ENCODE results near the gene RANBP3.
A peak's percentile ranks its signal among the peaks of the same experiment; 100 is the strongest.

RANBP3 gene

DNA sequence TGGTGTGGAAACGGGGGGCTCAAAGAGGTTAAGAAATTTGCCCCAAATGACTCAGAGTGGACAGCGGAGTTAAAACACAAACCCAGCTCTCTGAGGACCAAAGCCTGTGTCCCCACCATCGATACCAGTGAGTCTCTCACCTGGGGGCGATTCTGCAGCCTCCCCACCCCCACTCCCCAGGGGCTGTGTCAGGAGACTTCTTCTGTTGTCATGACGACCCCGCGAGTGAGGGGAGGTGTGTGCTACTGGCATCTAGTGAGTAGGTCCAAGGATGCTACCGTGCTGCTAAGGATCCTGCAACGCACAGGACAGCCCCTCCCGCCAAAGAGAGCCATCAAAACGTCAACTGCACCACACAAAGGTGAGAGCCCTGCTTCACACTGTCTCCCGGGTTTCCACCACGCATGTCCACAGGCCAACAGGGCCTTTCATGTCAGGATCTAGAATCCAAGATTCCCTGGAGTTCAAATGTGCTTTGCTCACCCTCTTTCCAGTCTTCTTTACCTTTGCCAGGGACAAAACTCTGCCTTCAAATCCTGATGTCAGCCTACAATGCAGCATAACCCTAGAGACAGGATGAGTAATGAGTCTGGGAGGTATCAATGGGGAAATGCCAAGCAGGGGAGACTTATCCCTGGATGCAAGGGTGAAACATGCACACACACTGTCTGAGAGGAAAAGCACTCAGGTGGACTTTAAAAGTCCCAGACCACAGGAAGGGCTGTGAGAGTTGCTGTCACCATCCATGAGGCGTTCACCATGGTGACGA is 3.9 kb downstream of the RANBP3 start:
- Histone ChIP-seq H3K4me3 (ENCODE audit: extremely low read depth, insufficient read depth, low read length, poor library complexity, severe bottlenecking) (no peak overlapping the region), H3K9me3 (ENCODE audit: control insufficient read depth, low read length) (no peaks in the 10 kb centered on the region), H3K4me1 (ENCODE audit: control insufficient read depth, insufficient read depth, low read length, poor library complexity, severe bottlenecking) (peaks cover 8% of the 10 kb centered on the region), H3K27ac (ENCODE audit: low read depth, low read length, severe bottlenecking) (no peak overlapping the region), H3K36me3 (ENCODE audit: control insufficient read depth, insufficient read depth, low read length) (peaks cover 52% of the 10 kb centered on the region)
- 92 to 97% methylated on average over 10 to 11 of the region's 15 CpGs for WGBS, 2 experiments (ENCODE audit: insufficient coverage in 2 of 2)

DNA sequence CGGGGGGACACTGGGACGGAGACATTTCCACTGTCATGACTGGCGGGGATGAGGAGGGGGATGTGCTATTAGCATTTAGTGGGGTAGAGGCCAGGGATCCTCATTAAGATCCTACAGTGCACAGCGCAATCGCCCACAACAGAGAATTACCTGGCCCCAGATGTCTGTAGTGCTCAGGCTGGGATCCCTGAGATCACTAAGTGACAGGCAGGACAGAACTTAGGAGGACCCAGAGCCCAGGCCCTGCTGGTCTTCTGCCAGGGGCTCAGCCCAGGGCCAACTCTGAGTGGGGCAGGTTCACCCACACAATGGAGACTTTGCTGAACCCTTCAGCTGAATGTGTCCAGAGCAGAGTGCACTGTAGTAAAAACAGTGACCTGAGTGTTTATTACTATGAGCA is 4.6 kb downstream of the RANBP3 start:
- no peak overlapping the region for H3K4me3 ChIP-seq (ENCODE audit: extremely low read depth, insufficient read depth, low read length, poor library complexity, severe bottlenecking)
- peaks cover 52% of the 10 kb centered on the region for H3K36me3 ChIP-seq (ENCODE audit: control insufficient read depth, insufficient read depth, low read length)
- no peaks in the 10 kb centered on the region for H3K9me3 ChIP-seq (ENCODE audit: control insufficient read depth, low read length)
- no peak overlapping the region for H3K27ac ChIP-seq (ENCODE audit: low read depth, low read length, severe bottlenecking)
- H3K4me1 ChIP-seq (ENCODE audit: control insufficient read depth, insufficient read depth, low read length, poor library complexity, severe bottlenecking) = peaks cover 9% of the 10 kb centered on the region
- WGBS, 2 experiments (ENCODE audit: insufficient coverage in 2 of 2) = 98% methylated on average over 5 of the region's 5 CpGs; no CpG with 5 or more reads in 1 of the 2 experiments

DNA sequence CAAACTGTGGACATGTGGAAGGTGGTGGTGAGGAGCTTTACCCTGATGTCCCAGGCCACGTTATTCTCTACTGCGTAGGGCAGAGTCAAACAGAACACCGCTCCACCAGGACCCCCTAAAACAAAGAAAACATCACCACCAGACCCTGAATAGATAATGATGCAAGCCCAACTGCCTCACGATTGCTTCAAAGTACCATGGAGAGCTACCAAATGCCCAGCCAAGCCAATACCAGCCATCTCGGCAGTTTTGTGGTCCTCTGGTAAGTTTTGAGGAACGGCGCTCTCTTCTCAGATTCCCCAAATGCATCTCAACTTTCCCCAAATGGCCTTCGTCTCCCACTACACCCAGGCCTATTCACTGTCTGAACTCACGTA is 5.6 kb downstream of the RANBP3 start:
- Histone ChIP-seq H3K4me1 (ENCODE audit: control insufficient read depth, insufficient read depth, low read length, poor library complexity, severe bottlenecking) (peaks cover 18% of the 10 kb centered on the region), H3K27ac (ENCODE audit: low read depth, low read length, severe bottlenecking) (no peak overlapping the region), H3K9me3 (ENCODE audit: control insufficient read depth, low read length) (no peaks in the 10 kb centered on the region), H3K36me3 (ENCODE audit: control insufficient read depth, insufficient read depth, low read length) (peaks cover 57% of the 10 kb centered on the region), H3K4me3 (ENCODE audit: extremely low read depth, insufficient read depth, low read length, poor library complexity, severe bottlenecking) (no peak overlapping the region)
- WGBS, 2 experiments (ENCODE audit: insufficient coverage in 2 of 2) = 92 to 94% methylated on average over 4 to 7 of the region's 9 CpGs

DNA sequence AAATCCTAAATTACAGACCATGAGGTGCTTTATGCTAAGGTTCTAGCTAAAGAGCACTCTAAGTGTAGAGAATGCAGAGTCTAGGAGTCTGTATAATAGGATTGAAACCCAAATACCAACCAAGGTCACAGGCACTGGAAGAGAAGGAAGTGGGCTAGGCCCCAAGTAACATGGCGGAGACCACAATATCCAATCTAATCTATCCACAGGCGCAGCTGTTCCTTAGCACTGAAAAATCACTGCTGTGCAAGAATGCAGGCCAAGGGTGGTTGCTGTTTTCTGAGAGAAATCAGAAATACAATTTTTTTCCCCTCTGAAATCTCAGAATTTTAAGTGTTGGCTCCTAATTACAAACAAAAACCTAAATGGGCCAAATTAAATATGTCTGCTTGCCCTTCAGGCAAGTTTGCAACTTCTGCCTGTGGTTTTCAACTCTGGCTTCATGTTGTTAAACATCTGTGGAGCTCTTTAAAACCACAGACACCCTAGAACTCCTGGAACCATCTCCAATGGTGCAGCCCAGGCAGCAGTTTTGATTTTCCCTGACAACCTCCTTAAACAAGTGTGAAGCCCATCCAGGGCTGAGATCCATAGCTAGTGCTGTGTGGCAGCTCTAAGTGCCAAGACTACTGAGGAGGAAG is 6.1 kb downstream of the RANBP3 start:
- H3K9me3 ChIP-seq (ENCODE audit: control insufficient read depth, low read length) = no peaks in the 10 kb centered on the region
- H3K36me3 ChIP-seq (ENCODE audit: control insufficient read depth, insufficient read depth, low read length) = peaks cover 62% of the 10 kb centered on the region
- no peak overlapping the region for H3K27ac ChIP-seq (ENCODE audit: low read depth, low read length, severe bottlenecking)
- 90% methylated on average over 2 of the region's 2 CpGs; no CpG with 5 or more reads in 1 of the 2 experiments for WGBS, 2 experiments (ENCODE audit: insufficient coverage in 2 of 2)
- no peak overlapping the region for H3K4me3 ChIP-seq (ENCODE audit: extremely low read depth, insufficient read depth, low read length, poor library complexity, severe bottlenecking)
- H3K4me1 ChIP-seq (ENCODE audit: control insufficient read depth, insufficient read depth, low read length, poor library complexity, severe bottlenecking) = peaks cover 23% of the 10 kb centered on the region

DNA sequence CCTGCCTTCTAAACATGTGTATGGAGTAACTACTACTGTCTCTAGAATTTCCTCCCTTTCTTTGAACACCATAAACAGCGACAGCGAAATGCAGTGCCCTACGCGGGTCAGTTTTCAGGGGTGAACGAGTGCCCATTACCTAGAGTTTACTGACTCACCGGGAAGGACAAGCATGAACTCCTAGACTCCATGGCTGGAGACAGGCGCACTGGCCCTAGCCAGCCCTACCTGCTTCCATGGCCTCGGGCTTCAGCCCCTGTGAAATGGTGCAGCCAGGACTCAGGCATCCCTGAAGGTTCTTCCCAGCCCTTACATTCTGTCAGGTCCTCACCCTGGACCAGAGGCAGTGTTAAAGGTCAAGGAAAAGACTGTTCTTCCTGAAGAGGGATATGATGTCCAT is 8.5 kb downstream of the RANBP3 start:
- peaks cover 23% of the 10 kb centered on the region for H3K4me1 ChIP-seq (ENCODE audit: control insufficient read depth, insufficient read depth, low read length, poor library complexity, severe bottlenecking)
- H3K36me3 ChIP-seq (ENCODE audit: control insufficient read depth, insufficient read depth, low read length) = peaks cover 64% of the 10 kb centered on the region
- no peak overlapping the region for H3K4me3 ChIP-seq (ENCODE audit: extremely low read depth, insufficient read depth, low read length, poor library complexity, severe bottlenecking)
- H3K27ac ChIP-seq (ENCODE audit: low read depth, low read length, severe bottlenecking) = no peak overlapping the region
- H3K9me3 ChIP-seq (ENCODE audit: control insufficient read depth, low read length) = no peaks in the 10 kb centered on the region
- 92 to 98% methylated on average over 6 to 8 of the region's 8 CpGs for WGBS, 2 experiments (ENCODE audit: insufficient coverage in 2 of 2)

DNA sequence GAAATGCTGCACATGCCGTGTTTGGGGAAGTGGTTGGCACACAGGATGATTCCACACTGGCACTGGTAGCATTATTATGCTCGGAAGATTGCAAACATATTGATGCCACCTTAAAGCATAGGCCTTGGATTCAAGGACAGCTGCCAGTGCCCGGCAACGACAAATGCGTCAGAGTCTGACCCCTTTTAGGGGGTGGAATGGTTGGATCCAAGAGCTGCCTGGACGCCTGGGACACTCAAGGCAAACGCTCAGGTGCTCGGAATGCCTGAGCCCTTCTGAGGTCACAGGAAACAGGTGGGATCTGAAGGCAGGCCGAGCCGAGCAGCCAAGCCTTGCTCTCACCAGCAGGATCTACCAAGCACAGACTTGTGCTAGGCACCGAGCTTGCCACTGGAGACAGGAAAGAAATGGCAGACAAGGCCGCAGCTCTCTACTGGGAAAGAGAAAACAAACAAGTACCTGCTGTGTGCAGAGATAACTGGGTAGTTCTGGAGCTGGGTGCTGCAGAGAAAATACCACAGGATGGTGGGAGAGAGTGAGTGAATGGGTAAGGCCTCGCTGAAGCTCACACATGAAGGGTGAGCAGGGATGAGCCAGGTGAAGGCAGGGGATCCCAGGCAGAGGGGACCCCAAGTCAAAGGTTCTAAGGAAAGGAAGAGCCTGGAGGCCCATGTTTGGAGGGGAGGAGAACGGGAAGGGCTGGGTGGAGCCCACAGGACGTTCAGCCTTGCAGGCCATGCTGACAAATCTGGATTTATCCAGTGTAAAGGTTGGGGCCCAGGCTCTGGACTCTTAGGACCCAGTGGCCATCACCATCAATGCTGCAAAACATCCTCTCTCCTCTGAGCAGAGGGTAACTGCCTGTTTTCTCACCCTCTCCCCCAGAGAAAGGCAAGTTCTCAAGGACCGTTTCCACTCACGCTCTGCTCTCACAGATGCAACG is 9.2 kb downstream of the RANBP3 start:
- WGBS, 2 experiments (ENCODE audit: insufficient coverage in 2 of 2) = 83 to 88% methylated on average over 17 of the region's 18 CpGs
- Histone ChIP-seq H3K27ac (ENCODE audit: low read depth, low read length, severe bottlenecking) (peak overlapping the region; percentile 69), H3K4me3 (ENCODE audit: extremely low read depth, insufficient read depth, low read length, poor library complexity, severe bottlenecking) (no peak overlapping the region), H3K9me3 (ENCODE audit: control insufficient read depth, low read length) (no peaks in the 10 kb centered on the region), H3K4me1 (ENCODE audit: control insufficient read depth, insufficient read depth, low read length, poor library complexity, severe bottlenecking) (peaks cover 23% of the 10 kb centered on the region), H3K36me3 (ENCODE audit: control insufficient read depth, insufficient read depth, low read length) (peaks cover 64% of the 10 kb centered on the region)

DNA sequence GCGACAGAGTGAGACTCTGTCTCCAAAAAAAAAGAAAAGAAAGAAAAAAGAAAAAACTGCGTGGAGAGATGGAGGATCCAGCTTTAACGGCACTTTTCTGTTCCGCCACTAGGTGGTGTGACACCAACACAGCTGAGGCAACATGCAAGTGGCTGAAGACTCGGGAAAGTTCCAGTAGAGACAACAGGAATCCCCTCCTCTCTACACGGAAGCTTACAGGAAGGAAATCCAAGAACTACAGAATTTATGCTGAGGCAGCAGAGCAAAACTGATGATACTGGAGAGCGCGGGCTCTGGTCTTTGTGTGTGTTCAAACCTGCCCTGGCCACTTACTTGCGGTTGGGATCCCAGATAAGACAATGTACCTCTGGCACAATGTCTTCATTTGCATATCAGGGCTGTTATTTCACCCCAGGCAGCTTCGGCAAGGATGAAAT is 9.9 kb downstream of the RANBP3 start:
- 35 to 36% methylated on average over 8 to 9 of the region's 10 CpGs for WGBS, 2 experiments (ENCODE audit: insufficient coverage in 2 of 2)
- peaks cover 57% of the 10 kb centered on the region for H3K36me3 ChIP-seq (ENCODE audit: control insufficient read depth, insufficient read depth, low read length)
- no peak overlapping the region for H3K4me3 ChIP-seq (ENCODE audit: extremely low read depth, insufficient read depth, low read length, poor library complexity, severe bottlenecking)
- H3K9me3 ChIP-seq (ENCODE audit: control insufficient read depth, low read length) = no peaks in the 10 kb centered on the region
- peaks cover 26% of the 10 kb centered on the region for H3K4me1 ChIP-seq (ENCODE audit: control insufficient read depth, insufficient read depth, low read length, poor library complexity, severe bottlenecking)
- H3K27ac ChIP-seq (ENCODE audit: low read depth, low read length, severe bottlenecking) = peak overlapping the region; percentile 69

DNA sequence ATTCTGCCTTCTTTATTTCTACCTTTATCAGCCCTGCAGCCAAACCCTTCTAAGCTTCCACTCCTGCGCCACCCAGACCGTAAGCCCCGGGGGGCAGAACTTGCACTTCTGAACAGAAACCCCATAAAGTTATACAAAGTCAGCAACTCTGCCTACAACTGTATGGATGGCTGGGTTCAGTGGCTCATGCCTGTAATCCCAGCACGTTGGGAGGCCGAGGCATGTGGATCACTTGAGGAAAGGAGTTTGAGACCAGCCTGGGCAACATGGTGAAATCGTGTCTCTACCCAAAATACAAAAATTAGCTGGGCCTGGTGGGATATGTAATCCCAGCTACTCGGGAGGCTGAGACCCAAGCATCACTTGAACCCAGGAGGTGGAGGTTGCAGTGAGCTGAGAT is 10.4 kb downstream of the RANBP3 start:
- no peak overlapping the region for H3K4me3 ChIP-seq (ENCODE audit: extremely low read depth, insufficient read depth, low read length, poor library complexity, severe bottlenecking)

DNA sequence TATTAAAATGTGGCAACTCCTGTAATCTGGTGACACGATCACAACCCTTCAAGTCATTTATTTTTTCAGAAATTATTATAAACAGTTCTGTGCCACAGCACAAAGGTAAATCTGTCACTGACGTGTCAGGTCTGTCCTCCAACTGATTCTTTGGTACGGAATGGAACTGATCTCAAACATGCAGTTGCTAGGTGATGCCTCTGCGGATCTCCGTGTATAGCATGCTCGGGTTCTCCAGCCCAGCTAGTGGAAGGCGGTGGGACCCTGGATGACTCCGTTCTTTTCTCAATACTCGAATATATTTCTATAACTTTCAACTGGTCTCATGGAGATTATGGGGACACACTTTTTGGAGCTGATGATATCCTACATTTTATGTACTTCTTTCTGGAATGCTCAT is 11.0 kb downstream of the RANBP3 start:
- peaks cover 51% of the 10 kb centered on the region for H3K36me3 ChIP-seq (ENCODE audit: control insufficient read depth, insufficient read depth, low read length)
- peaks cover 37% of the 10 kb centered on the region for H3K4me1 ChIP-seq (ENCODE audit: control insufficient read depth, insufficient read depth, low read length, poor library complexity, severe bottlenecking)
- no peaks in the 10 kb centered on the region for H3K9me3 ChIP-seq (ENCODE audit: control insufficient read depth, low read length)
- no peak overlapping the region for H3K4me3 ChIP-seq (ENCODE audit: extremely low read depth, insufficient read depth, low read length, poor library complexity, severe bottlenecking)
- H3K27ac ChIP-seq (ENCODE audit: low read depth, low read length, severe bottlenecking) = no peak overlapping the region
- WGBS, 2 experiments (ENCODE audit: insufficient coverage in 2 of 2) = 90 to 93% methylated on average over 6 to 8 of the region's 9 CpGs

More for the DNA sequence above, 10.4 kb downstream of the RANBP3 start:
- Histone ChIP-seq H3K9me3 (ENCODE audit: control insufficient read depth, low read length) (no peaks in the 10 kb centered on the region), H3K27ac (ENCODE audit: low read depth, low read length, severe bottlenecking) (no peak overlapping the region), H3K36me3 (ENCODE audit: control insufficient read depth, insufficient read depth, low read length) (peaks cover 55% of the 10 kb centered on the region), H3K4me1 (ENCODE audit: control insufficient read depth, insufficient read depth, low read length, poor library complexity, severe bottlenecking) (peaks cover 31% of the 10 kb centered on the region)
- 75 to 86% methylated on average over 4 to 6 of the region's 7 CpGs for WGBS, 2 experiments (ENCODE audit: insufficient coverage in 2 of 2)

DNA sequence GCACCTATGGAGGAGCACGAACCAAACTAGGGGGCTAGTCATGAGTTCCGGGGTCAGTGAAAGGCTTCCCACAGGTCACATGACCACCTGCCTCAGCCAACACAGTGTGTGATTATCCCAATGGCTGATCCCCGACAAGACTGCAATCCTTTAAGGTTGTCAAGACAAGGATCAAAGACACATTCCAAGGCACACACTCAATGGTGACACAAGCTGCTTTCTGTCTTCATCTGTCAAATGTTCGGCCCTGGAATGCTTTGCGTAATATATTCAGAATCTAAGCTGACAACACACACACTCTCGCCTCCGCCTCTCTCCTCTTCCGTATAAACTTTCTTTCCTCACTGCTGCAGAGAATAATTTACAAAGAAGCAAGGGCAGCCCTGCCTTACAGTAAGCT is 11.7 kb downstream of the RANBP3 start:
- Histone ChIP-seq H3K4me1 (ENCODE audit: control insufficient read depth, insufficient read depth, low read length, poor library complexity, severe bottlenecking) (peaks cover 37% of the 10 kb centered on the region), H3K4me3 (ENCODE audit: extremely low read depth, insufficient read depth, low read length, poor library complexity, severe bottlenecking) (no peak overlapping the region), H3K36me3 (ENCODE audit: control insufficient read depth, insufficient read depth, low read length) (peaks cover 45% of the 10 kb centered on the region), H3K9me3 (ENCODE audit: control insufficient read depth, low read length) (no peaks in the 10 kb centered on the region), H3K27ac (ENCODE audit: low read depth, low read length, severe bottlenecking) (peak overlapping the region; percentile 72)
- 84 to 92% methylated on average over 5 to 8 of the region's 8 CpGs for WGBS, 2 experiments (ENCODE audit: insufficient coverage in 2 of 2)
